Psoas muscle (tissue), 8 donors: ENCODE measurements around the gene SLC15A1. TPM values are rescaled to one million over a fixed set of nuclear protein-coding genes. Genes with fewer than 3 reads are reported as not detected.

Experiments used
- ATAC-seq, 4 donors: fragments of 200-7000 bp; cut with Tn5 transposase; one replicate each; pipeline ENCODE4 v1.9.1; 2020; ENCODE audit warnings: moderate library complexity in 3 of 4, mild to moderate bottlenecking in 2 of 4
- DNase-seq, 2 donors: peaks; one replicate each; pipeline ENCODE4 v3.0.0-alpha.2; 2020
- H3K27ac ChIP-seq: fragments of 200-600 bp; one replicate; pipeline ENCODE4 v1.8.0; 2022
- H3K27me3 ChIP-seq, 3 donors: fragments of 200-600 bp in 1 of 3; one replicate each; pipeline versions ENCODE4 v1.6.1 to v1.8.0; 2013 to 2022; ENCODE audit warnings: low read length in 2 of 3, mild to moderate bottlenecking in 2 of 3, moderate library complexity in 1 of 3; ENCODE audit not compliant: insufficient read depth in 3 of 3
- H3K36me3 ChIP-seq, 2 donors: fragments of 200-600 bp in 1 of 2; one replicate each; pipeline versions ENCODE4 v1.6.1 to v1.8.0; 2013 to 2022; ENCODE audit warnings: low read depth in 1 of 2, mild to moderate bottlenecking in 1 of 2, moderate library complexity in 1 of 2; ENCODE audit not compliant: insufficient read depth in 1 of 2
- H3K4me1 ChIP-seq: fragments of 200-600 bp; one replicate; pipeline ENCODE4 v1.8.0; 2022
- H3K4me3 ChIP-seq: fragments of 200-600 bp; one replicate; pipeline ENCODE4 v1.8.0; 2022; ENCODE audit warnings: mild to moderate bottlenecking
- H3K9me3 ChIP-seq: fragments of 200-600 bp; one replicate; pipeline ENCODE4 v1.8.0; 2022
- WGBS, 3 donors: extraction: QIAGEN DNeasy Blood & Tissue Kit; methylation state at CpG; one replicate each; pipeline versions ENCODE4 v1.1.6 to v1.1.7; 2013; 5-methylcytosine and 5-hydroxymethylcytosine counted together
- intact Hi-C, 2 donors: fragments of 100-400 bp; cut with DNase I; formaldehyde crosslinking; loops; one replicate each; pipeline versions ENCODE4 v1.11.0 to v1.14.2; 2022
- polyA plus RNA-seq, 3 donors: library from polyadenylated mRNA; stranded (reverse); fragments of 200-250 nt; gene quantifications; one replicate each; pipeline ENCODE4 v1.2.3, GENCODE V29; 2013
- total RNA-seq, 4 donors: library from RNA; stranded (reverse); fragmentation: NEBNext Ultra II Directional in 2 of 4; extraction: Animal tissue kit (Norgen Biotek cat#: 25700) in 2 of 4; gene quantifications; one replicate each; pipeline versions ENCODE4 v1.2.1 to v1.2.4, GENCODE V29; 2021 to 2023
- TF ChIP-seq, protein P1 (sequence below): fragments of 200-600 bp; IDR thresholded peaks from one replicate; pipeline ENCODE4 v1.8.0; 2022; ENCODE audit warnings: antibody characterized with exemption
- donor health status: healthy with polysubstance abuse.
- donor health status: DM: no; HTN: no; CAD: no; lungs with moderate emphysema.
- donor health status: Bipolar disorder and iron deficiency.
- donor health status: healthy.
- donor health status: DM: yes; HTN: yes; CAD: no.
- donor health status: DM: no; HTN: no; CAD: no.
- donor health status: DM: no; HTN: no; CAD: no.
- donor health status: DM: yes; HTN: yes; CAD: no.

The SLC15A1 gene
- total and polyA plus RNA-seq, 7 donors: 0.03 to 0.19 (median 0.08) TPM; not detected in 4

GRCh38 chr13:98765996-98766519 is 13.6 kb upstream of the SLC15A1 start:
- H3K27ac ChIP-seq: no peak overlapping the region
- DNase-seq: no peak
- 61 to 73% (median 69%) methylated on average over 8 of the region's 8 CpGs for WGBS, 3 donors

DNA sequence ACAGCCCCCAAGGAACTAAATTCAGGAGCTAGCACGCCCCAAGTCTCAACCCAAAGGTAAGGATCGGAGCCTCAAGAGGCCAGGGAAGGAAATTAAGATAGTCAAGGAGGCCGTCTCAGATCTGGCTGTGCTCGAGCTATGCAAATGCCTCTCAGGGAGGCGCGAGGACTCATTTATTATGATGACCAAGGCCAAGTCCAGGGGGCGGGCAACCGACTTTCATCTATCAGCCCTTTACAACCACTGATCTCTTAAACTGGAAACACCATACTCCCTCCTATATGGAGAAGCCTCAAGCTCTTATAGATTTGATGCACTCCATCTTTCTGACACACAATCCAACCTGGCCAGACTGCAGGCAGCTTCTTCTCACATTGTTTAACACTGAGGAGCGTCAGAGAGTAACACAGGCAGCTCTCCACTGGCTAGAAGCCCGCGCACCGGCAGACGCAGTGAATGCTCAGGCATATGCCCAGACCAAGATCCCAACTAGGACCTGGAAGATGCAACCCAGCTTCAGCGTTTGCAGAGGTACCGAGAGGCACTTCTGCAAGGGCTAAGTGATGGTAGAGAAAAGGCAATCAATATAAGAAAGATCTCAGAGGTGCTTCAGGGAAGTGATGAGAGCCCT is 9.6 kb upstream of the SLC15A1 start:
- Histone ChIP-seq H3K9me3 (no peaks in the 10 kb centered on the region), H3K27ac (no peak overlapping the region), H3K36me3 (no peaks in the 10 kb centered on the region), H3K27me3 (peaks cover 0 to 8% (median 0%) of the 10 kb centered on the region in 3 donors), H3K4me3 (peak overlapping the region; percentile 30), H3K4me1 (no peaks in the 10 kb centered on the region)
- DNase-seq: no peak
- TF ChIP-seq, protein P1, sequence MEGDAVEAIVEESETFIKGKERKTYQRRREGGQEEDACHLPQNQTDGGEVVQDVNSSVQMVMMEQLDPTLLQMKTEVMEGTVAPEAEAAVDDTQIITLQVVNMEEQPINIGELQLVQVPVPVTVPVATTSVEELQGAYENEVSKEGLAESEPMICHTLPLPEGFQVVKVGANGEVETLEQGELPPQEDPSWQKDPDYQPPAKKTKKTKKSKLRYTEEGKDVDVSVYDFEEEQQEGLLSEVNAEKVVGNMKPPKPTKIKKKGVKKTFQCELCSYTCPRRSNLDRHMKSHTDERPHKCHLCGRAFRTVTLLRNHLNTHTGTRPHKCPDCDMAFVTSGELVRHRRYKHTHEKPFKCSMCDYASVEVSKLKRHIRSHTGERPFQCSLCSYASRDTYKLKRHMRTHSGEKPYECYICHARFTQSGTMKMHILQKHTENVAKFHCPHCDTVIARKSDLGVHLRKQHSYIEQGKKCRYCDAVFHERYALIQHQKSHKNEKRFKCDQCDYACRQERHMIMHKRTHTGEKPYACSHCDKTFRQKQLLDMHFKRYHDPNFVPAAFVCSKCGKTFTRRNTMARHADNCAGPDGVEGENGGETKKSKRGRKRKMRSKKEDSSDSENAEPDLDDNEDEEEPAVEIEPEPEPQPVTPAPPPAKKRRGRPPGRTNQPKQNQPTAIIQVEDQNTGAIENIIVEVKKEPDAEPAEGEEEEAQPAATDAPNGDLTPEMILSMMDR: no peak
- 75 to 80% (median 75%) methylated on average over 15 of the region's 15 CpGs for WGBS, 3 donors
- ATAC-seq: no peak
- intact Hi-C loops: no loop called here

More at GRCh38 chr13:98765996-98766519, 13.6 kb upstream of the SLC15A1 start:
- Histone ChIP-seq H3K4me1 (no peaks in the 10 kb centered on the region), H3K4me3 (no peak overlapping the region), H3K36me3 (no peaks in the 10 kb centered on the region), H3K27me3 (peaks cover 0 to 8% (median 0%) of the 10 kb centered on the region in 3 donors), H3K9me3 (no peaks in the 10 kb centered on the region)
- no peak for ATAC-seq
- TF ChIP-seq, protein P1: no peak
- intact Hi-C loops: no loop called here

DNA sequence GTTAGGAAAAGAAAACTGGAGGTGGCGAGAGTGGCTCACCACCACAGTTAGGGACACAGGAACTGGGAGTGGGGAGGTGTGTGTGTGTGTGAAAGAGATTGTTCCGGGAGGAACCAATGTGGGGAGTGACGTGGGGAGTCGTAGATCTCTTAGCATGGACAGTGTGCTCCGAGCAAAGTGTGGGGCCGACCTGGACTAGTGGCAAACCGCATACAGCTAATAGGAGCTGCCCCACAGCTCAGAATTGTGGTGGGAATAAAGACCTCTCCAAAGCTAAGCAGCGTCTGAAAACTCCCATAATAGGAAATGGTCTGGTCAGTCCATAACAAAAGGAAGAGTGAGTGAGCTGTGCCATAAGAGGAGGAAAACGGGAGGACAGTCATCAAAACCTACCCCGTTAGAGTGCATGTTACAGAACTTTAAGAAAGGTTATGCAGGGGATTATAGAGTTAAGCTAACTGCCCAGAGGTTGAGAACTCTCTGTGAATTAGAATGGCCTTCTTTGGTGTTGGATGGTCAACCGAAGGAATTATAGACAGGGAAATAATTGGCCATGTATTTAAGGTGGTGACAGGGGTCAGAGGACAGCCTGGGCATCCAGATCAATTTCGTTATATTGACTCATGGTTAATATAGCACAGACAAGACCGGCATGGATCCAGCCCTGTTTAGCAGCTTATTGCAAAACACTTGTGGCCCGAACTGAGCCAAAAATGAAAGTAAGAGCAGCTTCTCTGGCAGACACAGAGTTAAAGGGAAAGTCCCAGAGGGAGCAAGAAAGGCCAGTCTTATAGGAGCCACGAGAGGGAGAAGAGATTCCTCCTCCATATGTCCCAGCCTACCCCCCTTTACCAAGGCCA is 8.9 kb upstream of the SLC15A1 start:
- DNase-seq (no peak), ATAC-seq (no peak)
- WGBS, 3 donors: 57 to 59% (median 59%) methylated on average over 15 of the region's 15 CpGs
- Histone ChIP-seq H3K27ac (no peak overlapping the region), H3K27me3 (peaks cover 0 to 8% (median 0%) of the 10 kb centered on the region in 3 donors), H3K4me3 (peak overlapping the region; percentile 30), H3K36me3 (no peaks in the 10 kb centered on the region), H3K4me1 (no peaks in the 10 kb centered on the region), H3K9me3 (no peaks in the 10 kb centered on the region)
- intact Hi-C loops: no loop called here
- TF ChIP-seq, protein P1: no peak

DNA sequence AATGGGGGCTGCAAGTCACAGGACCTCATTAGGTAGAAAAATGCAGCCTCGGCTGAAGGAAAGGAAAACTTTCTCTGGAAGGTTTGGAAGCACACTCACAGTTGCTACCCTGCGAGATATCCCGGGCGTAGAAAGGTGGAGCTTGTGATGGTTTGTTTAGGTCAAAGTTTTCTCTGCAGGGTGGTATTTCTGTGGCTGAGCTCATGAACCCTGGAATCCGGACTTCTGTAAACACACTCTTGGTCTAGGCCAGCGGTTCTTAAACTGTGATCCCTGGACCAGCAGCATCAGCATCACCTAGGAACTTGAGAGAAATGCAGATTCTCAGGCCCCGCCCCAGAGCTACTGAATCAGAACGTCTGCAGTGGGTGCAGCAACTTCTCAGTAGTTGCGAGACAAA is 3.3 kb upstream of the SLC15A1 start:
- H3K36me3 ChIP-seq: no peaks in the 10 kb centered on the region
- intact Hi-C loops: no loop called here
- H3K27ac ChIP-seq: no peak overlapping the region
- DNase-seq (no peak), ATAC-seq (no peak)
- WGBS, 3 donors: 80 to 87% (median 83%) methylated on average over 9 of the region's 9 CpGs
- TF ChIP-seq, protein P1: no peak
- H3K4me3 ChIP-seq: no peak overlapping the region
- H3K9me3 ChIP-seq: no peaks in the 10 kb centered on the region
- peaks cover 0 to 35% (median 16%) of the 10 kb centered on the region in 3 donors for H3K27me3 ChIP-seq
- no peaks in the 10 kb centered on the region for H3K4me1 ChIP-seq
